Measurements from ENCODE around the gene NCCRP1.

GRCh38 chr19:39247701-39248664 is 51.2 kb downstream of the NCCRP1 start:
- TF ChIP-seq, protein P1, sequence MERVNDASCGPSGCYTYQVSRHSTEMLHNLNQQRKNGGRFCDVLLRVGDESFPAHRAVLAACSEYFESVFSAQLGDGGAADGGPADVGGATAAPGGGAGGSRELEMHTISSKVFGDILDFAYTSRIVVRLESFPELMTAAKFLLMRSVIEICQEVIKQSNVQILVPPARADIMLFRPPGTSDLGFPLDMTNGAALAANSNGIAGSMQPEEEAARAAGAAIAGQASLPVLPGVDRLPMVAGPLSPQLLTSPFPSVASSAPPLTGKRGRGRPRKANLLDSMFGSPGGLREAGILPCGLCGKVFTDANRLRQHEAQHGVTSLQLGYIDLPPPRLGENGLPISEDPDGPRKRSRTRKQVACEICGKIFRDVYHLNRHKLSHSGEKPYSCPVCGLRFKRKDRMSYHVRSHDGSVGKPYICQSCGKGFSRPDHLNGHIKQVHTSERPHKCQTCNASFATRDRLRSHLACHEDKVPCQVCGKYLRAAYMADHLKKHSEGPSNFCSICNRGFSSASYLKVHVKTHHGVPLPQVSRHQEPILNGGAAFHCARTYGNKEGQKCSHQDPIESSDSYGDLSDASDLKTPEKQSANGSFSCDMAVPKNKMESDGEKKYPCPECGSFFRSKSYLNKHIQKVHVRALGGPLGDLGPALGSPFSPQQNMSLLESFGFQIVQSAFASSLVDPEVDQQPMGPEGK (CRISPR knock-in tag; IDR thresholded peaks at IDR 0.05; ENCODE audit: borderline replicate concordance), result no peak
- no peak for TF ChIP-seq SNAI2 (CRISPR knock-in tag; IDR thresholded peaks at IDR 0.05)
- no peak for TF ChIP-seq ARNTL (CRISPR knock-in tag; IDR thresholded peaks at IDR 0.05; ENCODE audit: borderline replicate concordance, low read depth)
- no peak for TF ChIP-seq PPARA (CRISPR knock-in tag; IDR thresholded peaks at IDR 0.05; ENCODE audit: borderline replicate concordance)

All from SK-N-SH treated with all-trans-retinoic acid at 6 μM for 48 hours (cell line).